ENCODE data around the gene PALM2AKAP2.

The PALM2AKAP2 gene

DNA sequence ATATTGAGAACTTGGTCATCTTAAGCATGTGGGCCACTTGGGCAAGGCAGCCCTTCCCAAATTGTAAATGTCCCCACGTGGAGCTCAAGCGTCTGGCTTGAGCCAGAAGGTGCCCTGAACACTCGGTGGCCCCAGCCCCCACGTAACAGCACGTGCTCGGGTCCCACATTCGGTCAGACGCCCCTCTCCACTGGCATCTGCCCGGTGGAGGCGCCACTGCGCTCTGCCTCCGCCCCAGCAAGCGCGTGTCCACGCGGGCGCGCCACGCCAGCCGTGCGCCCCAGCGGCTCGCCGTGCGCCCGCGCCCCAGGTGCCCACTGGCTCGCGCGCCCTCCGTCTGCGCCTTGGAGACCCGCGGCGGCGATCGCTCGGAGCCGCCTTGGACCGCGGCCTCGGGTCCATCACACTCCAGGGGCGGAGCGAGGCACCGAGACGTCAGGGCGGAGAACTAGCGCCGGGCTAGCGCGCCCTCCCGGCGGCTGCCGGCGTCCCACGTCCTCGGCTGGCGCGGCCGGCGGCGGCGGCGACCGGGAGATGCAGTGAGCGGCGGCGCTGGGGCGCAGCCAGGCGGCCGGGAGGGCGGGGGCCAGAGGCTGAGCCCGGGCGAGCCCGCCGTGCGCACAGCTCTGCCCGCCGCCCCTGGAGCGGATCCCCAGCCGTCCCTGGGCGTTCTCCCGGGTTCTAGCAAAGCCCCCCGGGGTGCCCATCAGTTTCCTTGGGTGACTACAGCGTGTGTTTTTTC is at the start of gene PALM2AKAP2:
Gene PALM2AKAP2, plus strand, starts transcription at position 488 of the 742 bp plus-strand sequence. CDS start 291 bp downstream, outside the sequence.
- DNase-seq = peak; percentile 2

DNA sequence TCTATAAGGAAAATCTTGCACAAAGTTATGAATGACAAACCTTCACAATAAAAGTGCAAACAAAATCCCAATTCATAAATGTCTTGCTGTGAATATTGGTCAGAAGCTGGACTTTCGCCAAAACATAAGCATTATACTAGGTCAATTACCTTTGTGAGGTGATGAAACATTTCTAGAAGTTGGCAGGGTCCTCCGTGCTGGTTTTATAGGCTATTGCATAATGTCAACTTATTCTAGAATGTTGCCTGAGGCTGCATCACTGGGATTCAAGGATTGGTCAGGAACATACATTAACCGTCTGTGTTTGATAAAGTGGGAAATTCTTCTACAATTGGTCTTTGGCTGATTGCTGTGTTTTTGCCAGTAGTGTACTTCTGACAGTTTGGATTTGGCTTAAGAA is 49.8 kb upstream of the PALM2AKAP2 start:
- peak; percentile 44 for DNase-seq

DNA sequence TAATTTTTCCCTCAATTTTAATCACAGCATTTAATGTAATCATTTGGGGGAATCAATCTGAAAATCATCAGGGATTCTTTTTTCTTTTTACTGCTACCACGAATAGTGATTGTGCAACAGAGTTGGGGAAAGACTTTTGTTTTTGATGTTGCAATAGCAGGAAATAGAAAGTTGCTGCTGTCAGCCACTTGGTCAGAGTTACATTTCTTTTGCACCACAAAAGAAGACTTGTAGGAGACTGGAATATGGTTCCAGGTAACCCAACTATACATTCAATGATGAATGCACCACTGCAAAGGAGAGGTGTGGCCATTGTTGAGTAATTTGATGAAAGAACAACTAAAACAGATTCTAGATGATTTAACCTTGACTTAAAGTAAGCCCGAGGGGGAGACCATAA is 46.3 kb upstream of the PALM2AKAP2 start:
- no peak for DNase-seq

DNA sequence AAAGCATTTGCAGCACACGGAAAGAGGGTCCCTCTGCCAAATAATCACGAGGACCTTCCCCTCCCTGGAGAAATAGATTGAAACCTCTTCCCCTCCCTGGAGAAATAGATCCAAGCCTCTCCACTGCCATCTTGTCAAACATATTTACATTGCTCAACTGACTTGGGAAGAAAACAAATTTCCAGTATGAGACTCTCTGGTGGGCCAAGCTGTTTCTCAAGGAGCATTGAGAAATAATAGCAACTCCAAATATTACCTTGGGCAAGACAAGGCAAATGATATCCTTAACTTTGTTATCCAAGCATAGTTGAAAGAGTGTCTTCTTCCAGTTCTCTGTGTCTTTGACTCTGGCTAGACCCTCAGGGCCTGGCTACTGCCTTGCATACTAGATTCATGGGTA is 45.2 kb upstream of the PALM2AKAP2 start:
- DNase-seq = no peak

DNA sequence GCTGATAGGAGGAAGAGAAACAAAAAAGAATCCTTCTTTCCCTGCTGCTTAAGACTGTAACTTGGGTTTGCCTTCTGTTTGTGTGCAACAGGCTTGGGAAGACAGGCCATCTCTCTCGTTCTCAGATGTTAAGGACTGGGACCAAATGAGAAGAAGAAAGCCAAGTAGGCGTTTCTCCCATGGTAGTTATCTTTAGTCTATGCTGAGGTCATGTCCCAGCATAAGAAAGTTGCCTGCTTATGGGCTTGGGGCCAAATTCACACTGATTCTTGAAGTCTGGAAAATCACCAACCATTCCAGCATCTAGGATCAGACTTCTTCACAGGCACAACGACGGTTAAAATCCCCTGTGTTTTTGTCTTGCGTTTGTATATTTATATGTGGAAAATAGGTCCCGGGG is 44.2 kb upstream of the PALM2AKAP2 start:
- no peak for DNase-seq

DNA sequence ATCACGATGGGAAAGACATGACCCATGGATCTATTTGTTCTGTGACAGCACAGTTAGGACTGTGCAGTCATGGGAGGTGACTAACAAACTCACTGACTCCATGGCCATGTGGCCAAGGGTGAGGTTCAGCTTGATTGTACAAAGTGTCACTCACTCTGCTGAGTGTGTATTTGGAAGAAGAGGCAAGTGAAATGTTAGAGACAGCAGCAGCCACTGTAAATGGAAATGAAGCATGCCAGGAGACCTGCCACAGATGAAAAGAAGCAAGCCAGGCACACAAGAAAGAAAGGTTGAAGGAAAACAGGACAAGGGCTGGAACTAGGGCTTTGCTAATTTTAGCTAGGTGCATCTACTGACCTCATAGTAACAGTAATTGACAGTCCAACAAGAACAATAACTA is 42.7 kb upstream of the PALM2AKAP2 start:
- no peak for DNase-seq

DNA sequence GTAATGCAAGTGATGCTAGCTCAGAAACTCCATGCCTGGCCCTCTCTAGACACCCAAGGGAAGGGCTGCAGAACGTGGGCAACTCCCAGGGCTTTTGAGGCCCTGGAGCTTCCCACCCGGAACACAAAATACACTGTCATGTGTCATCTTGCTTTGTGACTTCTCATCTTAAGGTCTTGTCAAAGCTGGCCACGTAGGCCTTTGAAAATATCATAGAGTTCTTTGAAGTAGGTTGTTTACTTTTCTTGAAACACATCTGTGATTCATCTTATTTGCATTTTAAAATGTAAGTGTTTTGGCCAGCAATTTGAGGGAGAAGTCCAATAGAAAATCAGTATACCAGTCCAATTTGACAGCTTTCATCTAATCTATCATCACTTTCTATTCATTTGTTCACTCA is 40.2 kb upstream of the PALM2AKAP2 start:
- DNase-seq = no peak

DNA sequence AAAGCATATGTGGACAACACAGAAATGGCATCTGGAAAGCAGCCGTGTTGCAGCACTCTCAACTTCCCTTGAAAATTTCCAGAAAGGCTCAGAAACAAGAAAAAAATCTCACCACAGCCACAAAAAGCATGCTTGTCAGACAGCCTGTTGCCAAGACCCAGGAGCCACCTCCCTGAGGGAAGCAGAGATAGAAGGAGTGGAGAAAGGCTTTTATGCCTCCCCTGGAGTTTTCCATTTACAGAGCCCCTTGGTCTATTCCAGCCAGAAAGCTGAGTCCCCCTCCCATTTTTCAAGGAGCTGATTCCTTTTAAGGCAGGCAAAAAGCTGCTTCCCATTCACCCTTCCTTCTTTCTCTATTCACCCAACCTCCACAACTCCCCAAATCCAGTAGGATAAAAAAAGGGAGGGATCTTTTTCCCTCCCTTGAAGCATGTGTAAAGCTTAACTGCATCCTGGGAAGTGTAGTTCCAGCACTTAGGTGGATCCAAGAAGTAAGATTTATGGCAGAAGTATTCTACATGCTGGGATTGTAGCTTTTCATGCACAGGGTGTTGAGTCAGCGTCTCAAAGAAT is 37.1 kb upstream of the PALM2AKAP2 start:
- DNase-seq = no peak

DNA sequence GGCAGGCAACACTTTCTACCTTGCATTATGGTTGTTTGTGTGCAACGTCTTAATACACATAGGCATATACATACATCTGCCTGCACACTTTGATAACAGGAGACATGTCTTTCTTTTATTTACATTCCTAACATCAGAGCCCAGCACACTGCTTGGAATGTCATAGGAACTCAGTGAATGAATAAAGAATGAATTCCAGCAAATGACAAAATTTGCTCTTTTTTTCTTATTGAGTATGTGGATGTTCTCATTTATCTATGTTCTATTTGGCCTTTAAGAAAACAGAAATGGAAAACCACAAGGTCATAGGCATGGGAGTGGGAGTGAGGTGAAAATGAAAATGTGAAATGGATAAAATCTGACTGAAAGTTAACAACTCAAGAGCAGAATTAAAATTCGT is 36.3 kb upstream of the PALM2AKAP2 start:
- no peak for DNase-seq

DNA sequence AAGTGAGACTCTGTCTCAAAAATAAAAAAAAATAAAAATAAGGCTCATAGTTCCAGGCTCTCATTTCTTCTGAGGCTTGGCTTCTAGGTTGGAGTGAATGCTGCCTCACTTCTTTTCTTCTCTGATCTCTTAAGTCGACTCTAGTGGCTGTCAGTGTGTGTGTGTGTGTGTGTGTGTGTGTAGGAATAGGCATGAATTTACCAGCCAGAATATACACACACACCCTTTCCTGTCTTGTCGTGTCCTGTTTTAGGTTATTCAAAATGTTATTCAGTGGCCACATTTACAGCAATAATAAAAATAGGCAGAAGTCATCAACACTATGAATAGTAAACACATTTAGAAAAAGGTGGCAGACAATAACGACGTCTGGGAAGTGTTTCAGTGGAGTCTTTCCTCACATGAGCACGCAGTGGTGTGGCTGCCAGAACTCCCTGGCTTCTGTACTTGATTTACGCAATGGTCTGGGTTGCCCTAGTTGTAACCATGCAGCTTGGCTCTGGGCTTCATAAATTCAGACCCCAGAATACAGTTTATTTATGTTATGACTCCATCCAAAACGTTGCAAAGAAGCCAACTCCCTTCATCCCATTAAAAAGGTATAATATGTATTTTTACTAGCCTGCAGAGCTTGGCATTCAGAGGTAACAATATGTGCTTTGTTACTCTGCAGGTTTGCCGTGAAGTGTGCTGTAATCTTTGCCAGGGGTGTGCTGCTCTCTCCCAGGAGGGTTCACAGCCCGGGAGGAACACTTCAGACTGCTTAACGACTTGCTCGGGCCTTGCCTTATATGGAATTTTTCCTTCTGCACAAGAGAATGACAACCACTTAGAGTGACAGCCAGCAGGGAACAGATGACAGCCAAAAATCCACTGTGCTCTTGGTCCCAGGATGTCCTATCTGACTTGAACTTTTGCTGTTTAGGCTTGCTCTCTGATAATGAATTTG is 34.4 kb upstream of the PALM2AKAP2 start:
- DNase-seq = peak; percentile 43

DNA sequence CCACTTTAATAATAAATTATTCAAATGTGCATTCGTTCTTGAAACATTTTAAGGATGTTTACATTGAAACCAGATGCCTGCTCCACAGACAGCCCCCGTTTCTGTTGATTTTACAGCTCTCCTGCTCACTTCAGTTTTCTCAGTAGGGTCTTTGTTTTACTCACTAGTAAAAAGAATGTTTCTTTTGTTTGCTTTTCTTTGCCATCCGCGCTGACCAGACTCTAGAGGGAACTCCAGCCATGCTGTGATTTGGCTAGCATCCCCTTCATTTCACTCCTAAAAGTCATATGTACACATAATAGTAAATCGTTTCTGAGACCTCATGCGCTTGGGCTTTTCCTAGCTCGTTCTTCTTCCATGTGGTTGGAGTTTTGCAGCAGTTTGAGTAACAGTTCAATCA is 28.7 kb upstream of the PALM2AKAP2 start:
- peak; percentile 5 for DNase-seq

DNA sequence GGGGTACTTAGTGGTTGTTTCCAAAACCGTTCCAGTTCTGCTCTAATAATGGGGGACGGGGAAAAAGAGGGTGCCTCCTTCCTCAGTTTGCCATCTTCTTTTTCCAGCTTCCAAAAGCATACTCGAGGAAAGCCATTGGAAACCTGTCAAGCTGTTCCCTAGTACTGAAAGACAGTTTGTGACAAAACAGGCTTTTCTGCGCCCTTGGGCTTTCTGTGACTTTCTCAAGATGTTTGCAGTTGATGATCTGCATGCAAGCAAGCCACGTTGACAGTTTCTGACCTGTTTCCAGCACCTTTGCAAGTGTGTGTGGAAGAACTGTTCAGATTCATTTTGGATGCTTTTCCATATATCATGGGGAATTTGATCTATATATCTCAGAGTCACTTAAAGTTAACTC is 26.7 kb upstream of the PALM2AKAP2 start:
- DNase-seq = no peak

DNA sequence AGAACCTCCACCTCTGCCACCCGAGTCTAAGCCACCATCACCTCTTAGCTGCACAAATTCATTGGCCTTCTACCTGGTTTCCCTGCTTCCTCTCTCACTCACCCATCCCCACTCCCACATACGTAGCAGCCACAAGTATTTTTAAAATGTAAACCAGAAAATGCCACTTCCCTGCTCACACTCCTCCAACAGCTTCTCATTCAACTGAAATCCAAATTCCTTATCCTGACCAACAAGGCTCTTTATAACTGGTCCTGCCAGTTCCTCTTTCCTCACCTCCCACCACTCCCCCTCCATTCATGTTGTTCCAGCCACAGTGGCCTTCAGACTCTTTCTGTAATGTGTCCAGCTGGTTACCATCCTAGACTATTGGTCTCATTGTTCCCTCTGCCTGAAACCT is 25.0 kb upstream of the PALM2AKAP2 start:
- DNase-seq = no peak

DNA sequence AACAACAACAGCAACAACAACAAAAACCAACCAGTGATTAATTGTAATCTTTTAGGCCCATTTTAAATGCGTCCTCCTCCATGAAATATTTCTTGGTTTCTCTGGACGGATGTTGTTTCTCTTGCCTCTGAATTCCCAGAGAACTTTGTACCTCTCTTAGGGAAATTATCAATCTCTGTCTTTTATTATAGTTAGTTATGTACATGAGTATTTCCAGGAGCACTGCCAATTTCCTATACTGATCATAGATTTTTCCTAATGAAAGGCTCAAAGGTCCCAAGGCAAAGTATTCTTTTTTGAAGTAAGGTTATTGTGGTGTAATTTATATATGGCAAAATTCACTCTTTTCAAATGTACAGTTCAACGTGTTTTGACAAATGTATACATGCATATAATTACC is 20.4 kb upstream of the PALM2AKAP2 start:
- no peak for DNase-seq

DNA sequence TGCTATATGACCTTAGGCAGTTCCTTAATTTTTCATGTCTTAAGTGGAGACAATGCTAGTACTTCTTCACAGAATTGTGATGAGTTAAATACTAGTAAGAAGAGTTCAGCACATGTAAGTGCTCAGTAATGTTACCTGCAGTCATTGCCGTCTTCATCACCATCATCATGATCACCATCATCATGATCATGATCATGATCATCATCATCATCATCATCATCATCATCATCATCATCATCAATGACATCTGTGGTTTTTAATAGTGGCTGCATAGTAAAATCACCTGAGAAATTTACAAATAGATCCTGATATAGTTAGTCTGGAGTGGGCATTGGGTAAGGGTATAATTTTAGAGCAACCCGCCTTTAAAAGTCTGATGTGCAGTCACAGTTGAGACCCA is 14.7 kb upstream of the PALM2AKAP2 start:
- no peak for DNase-seq

DNA sequence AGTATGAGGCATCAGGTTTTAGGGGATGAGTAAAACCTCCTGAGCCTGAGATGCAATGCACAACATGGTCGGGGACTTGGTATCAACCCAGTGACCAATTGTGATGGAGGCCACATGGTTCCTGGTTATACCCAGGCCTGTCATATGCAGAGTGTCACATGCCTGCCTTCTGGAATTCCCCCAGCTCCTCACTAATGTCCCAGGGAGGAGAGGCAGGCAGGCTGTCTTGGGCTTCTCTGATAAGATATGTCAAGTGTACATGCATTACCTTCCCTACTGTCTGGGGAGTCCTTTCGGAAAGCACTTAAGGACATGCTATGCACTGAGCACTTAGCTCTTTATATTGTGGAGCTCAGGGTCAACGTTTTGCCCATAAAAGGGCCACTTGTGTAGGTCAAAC is 14.2 kb upstream of the PALM2AKAP2 start:
- DNase-seq = no peak

DNA sequence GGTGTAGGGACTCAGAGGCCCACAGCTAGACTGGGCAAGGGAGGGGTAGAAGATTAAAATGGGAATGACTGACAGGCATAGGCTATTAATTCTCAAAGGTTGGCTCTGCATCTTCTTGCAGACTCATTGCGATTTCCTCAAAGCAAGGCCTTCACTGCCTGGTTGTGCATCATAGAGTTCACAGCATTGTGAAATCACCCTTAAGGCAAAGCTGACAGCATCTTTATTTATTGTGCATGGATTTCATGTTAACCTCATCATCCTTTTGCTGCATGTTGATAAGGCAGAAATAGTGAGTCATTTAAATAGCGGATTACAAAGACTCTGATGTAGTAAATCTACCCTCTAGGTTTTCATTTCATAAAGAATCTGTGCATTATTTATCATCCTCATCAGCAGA is 13.6 kb upstream of the PALM2AKAP2 start:
- no peak for DNase-seq

DNA sequence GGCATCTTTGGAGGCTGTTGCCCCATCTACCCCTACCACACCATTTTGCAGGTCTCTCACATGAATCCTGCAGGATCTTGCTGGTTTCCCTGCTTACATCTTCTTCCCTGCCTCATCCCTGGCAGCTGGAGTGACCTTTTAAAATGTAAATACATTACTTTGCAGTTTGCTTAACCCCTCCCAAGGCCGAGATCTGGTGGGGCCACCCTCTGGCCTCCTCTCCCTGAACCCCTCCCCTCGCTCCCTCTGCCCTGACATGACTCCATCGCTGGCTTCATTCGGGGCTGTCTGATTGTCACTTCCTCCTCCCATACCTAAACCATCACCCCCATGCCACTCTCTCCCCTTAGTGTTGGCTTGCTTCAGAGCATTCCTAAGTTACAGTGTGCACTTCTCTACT is 12.6 kb upstream of the PALM2AKAP2 start:
- DNase-seq = no peak

DNA sequence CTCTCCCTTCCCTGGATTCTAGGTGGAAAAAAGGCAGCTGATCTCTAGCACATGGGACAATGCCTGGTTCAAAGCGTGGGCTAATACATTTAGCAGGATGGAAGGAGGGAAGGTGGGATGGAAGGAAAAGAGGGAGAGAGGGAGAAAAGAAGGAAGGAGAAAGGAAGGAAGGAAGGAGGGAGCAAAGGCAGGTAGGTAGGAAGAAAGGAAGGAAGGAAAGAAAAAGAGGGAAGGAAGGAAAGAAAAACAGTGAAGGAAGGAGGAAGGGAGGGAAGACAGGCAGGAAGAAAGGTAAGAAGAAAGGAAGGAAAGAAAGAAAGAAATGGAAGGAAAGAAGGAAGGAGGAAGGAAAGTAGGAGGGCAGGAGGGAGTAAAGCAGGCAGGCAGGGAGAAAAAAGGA is 12.2 kb upstream of the PALM2AKAP2 start:
- no peak for DNase-seq

DNA sequence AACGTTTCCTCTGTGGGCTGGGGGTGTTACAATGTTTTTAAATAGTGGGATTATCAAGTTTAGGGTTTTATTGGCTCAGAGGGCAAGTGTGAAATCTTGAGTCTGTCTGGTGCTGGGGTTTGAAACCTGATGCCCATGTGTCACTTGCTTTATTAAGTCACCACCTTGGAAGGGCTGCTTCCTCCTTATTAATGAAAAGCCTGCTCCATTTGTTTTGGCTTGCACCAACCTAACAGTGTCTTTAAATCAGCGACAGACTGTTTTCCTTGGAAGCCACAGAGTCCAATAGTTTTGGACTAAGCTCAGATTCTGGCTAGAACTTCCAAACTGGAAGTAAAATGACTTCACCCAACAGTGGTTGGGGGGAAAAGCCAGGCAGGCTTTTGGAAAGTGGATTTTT is 10.7 kb upstream of the PALM2AKAP2 start:
- DNase-seq = no peak

DNA sequence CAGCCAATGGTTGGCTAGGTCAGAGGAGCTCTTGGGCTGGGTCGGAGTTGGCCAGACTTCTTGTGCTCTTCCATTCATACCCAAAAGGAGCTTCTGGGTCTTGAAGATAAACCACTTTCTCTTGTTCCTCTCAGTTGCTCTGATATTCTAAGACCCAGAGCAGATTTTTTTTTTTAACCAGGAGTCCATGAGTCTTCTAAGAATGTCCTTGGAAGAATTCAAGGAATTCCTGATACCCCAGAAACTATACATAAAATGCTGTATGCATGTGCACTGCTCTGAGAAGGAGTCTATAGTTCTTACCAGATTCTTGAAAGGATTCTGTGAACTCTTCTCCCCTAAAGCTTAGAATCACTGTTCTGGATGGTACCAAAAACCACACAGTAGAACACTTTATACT is 9.9 kb upstream of the PALM2AKAP2 start:
- DNase-seq = no peak

DNA sequence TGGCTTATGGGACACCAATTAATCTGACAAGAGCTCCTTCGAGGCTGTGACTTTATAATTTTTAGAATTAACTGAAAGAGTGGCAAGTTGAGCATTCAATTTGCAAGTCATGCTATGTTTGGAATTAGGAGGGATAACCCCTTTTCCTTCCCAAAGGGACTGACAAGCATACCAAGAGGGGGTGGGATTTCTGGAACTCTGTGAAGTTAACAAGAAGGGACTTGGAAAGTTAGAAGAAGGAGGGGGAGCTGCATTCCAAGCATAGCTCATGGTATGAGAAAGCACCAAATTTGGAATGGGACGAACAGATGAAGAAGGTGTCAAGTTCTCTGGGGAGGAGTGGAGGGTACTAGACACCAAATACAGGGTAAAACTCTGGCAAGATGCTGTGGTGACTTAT is 8.9 kb upstream of the PALM2AKAP2 start:
- no peak for DNase-seq

DNA sequence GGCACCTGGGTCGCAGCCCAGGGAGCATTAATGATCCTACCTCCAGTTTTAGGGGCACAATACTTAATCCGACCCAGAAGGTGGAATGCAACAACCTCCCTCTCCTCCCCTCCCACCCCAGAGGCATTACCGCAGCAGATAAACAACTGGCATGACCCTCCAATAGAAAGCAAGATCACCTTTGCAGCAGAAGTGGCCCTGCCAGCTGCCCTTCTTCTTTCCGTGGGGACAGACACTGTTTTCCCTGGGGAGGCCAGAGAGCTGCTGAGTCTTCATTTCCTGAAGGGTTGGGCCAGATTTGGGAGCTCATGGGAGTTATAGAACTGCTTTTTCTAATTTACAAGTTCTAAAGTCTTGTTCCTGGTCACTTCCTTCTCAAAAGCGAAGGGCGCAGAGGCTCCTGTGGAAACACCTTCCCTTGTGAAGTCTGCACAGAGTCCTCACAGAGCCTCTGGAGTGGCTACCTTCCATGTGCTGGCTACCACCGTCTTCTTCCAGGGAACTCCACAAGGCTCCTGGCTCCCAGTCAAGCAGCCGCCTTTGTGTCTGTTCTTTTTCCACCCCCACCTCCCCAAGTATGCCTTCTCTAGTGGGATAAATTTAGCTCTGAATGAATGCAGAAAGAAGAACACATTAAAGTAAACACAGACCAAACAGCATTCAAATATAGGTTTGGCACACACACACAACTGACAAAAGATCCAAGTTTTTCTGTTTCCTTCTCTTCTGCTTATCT is 8.0 kb upstream of the PALM2AKAP2 start:
- DNase-seq = no peak

All from DMS79 treated with DMSO at 0.1 percent for 48 hours (cell line).